Measurements from ENCODE around the gene GBA2.

GBA2 gene

GRCh38 chr9:35714123-35714522, 34.9 kb downstream of the GBA2 start:
- DNase-seq: no peak

GRCh38 chr9:35713578-35713977, 35.5 kb downstream of the GBA2 start:
- DNase-seq: no peak

GRCh38 chr9:35712762-35713400, 36.1 kb downstream of the GBA2 start:
- DNase-seq: no peak

GRCh38 chr9:35711501-35712428, 37.3 kb downstream of the GBA2 start:
- DNase-seq: no peak

GRCh38 chr9:35710818-35711500, 38.1 kb downstream of the GBA2 start:
- DNase-seq: no peak

- no peak for DNase-seq
Measured at GRCh38 chr9:35708146-35708545, 40.9 kb downstream of the GBA2 start.

GRCh38 chr9:35706951-35707350, 42.1 kb downstream of the GBA2 start:
- DNase-seq: no peak

GRCh38 chr9:35705836-35706430, 43.1 kb downstream of the GBA2 start:
- no peak for DNase-seq

GRCh38 chr9:35705372-35705771, 43.7 kb downstream of the GBA2 start:
- DNase-seq: no peak

GRCh38 chr9:35703906-35704672, 44.9 kb downstream of the GBA2 start:
- DNase-seq: no peak

GRCh38 chr9:35702696-35703095, 46.3 kb downstream of the GBA2 start:
- DNase-seq: no peak

- no peak for DNase-seq
Measured at GRCh38 chr9:35700942-35701341, 48.1 kb downstream of the GBA2 start.

GRCh38 chr9:35700031-35700430, 49.0 kb downstream of the GBA2 start:
- DNase-seq: no peak

GRCh38 chr9:35698231-35698630, 50.8 kb downstream of the GBA2 start:
- DNase-seq: no peak

- no peak for DNase-seq
Measured at GRCh38 chr9:35697486-35697885, 51.5 kb downstream of the GBA2 start.

GRCh38 chr9:35696520-35697215, 52.4 kb downstream of the GBA2 start:
- peak; percentile 27 to 47 for DNase-seq

- DNase-seq: no peak
Measured at GRCh38 chr9:35695943-35696401, 53.1 kb downstream of the GBA2 start.

GRCh38 chr9:35691757-35692301, 57.2 kb downstream of the GBA2 start:
- DNase-seq: no peak

GRCh38 chr9:35691334-35691650, 57.7 kb downstream of the GBA2 start:
- no peak for DNase-seq

- DNase-seq: peak; percentile 64 to 70
Measured at GRCh38 chr9:35690614-35691333, 58.3 kb downstream of the GBA2 start.

GRCh38 chr9:35690294-35690613, 58.8 kb downstream of the GBA2 start:
- no peak for DNase-seq
